GM12865 (cell line): ENCODE data around the gene SEMA6A.
A peak's percentile ranks its signal among the peaks of the same experiment; 100 is the strongest.

ENCODE experiments used
- DNase-seq: peaks from one replicate; pipeline ENCODE4 v3.0.0; 2010; ENCODE audit warnings: low read depth
- H3K4me3 ChIP-seq: 2 replicates; pipeline ENCODE4 v1.5.1; 2011; ENCODE audit warnings: mild to moderate bottlenecking, low read depth, low read length, control low read depth
- TF ChIP-seq, protein P1 (sequence below): IDR thresholded peaks from 2 replicates; pipeline ENCODE4 v1.5.1; 2011; ENCODE audit warnings: low read length, control low read depth, low read depth, inconsistent platforms; ENCODE audit not compliant: insufficient read depth; ENCODE audit errors: missing control alignments

Gene SEMA6A

GRCh38 chr5:116456036-116456435, 118.6 kb downstream of the SEMA6A start:
- no peak for DNase-seq
- TF ChIP-seq, protein P1, sequence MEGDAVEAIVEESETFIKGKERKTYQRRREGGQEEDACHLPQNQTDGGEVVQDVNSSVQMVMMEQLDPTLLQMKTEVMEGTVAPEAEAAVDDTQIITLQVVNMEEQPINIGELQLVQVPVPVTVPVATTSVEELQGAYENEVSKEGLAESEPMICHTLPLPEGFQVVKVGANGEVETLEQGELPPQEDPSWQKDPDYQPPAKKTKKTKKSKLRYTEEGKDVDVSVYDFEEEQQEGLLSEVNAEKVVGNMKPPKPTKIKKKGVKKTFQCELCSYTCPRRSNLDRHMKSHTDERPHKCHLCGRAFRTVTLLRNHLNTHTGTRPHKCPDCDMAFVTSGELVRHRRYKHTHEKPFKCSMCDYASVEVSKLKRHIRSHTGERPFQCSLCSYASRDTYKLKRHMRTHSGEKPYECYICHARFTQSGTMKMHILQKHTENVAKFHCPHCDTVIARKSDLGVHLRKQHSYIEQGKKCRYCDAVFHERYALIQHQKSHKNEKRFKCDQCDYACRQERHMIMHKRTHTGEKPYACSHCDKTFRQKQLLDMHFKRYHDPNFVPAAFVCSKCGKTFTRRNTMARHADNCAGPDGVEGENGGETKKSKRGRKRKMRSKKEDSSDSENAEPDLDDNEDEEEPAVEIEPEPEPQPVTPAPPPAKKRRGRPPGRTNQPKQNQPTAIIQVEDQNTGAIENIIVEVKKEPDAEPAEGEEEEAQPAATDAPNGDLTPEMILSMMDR, result no peak
- H3K4me3 ChIP-seq, result no peak overlapping the region

DNA sequence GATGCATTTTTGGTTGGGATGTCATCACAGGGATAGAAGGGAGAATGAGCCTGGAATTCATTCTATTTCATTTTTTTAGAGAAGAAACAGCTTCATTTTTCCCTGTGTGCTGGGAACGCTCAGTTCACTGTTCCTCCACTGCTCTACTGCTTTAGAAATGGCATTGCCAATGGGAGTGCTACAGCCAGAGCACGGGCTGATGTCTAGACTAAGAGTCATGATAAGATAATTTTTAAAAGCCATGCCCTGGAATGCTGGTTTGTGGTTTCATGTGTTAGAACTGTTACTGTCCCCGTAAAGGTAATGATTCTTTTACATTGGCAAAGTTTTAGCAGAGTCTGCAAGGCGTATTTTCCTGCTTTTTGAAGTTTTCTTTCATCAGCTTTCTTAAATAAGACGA, 119.6 kb downstream of the SEMA6A start:
- TF ChIP-seq, protein P1, result no peak
- H3K4me3 ChIP-seq, result no peak overlapping the region
- no peak for DNase-seq

- TF ChIP-seq, protein P1, result no peak
- no peak overlapping the region for H3K4me3 ChIP-seq
- DNase-seq, result peak; percentile 77
Observed at GRCh38 chr5:116454417-116454927, 120.2 kb downstream of the SEMA6A start.

GRCh38 chr5:116453988-116454411, 120.6 kb downstream of the SEMA6A start:
- DNase-seq, result no peak
- H3K4me3 ChIP-seq, result no peak overlapping the region
- TF ChIP-seq, protein P1, result no peak

DNA sequence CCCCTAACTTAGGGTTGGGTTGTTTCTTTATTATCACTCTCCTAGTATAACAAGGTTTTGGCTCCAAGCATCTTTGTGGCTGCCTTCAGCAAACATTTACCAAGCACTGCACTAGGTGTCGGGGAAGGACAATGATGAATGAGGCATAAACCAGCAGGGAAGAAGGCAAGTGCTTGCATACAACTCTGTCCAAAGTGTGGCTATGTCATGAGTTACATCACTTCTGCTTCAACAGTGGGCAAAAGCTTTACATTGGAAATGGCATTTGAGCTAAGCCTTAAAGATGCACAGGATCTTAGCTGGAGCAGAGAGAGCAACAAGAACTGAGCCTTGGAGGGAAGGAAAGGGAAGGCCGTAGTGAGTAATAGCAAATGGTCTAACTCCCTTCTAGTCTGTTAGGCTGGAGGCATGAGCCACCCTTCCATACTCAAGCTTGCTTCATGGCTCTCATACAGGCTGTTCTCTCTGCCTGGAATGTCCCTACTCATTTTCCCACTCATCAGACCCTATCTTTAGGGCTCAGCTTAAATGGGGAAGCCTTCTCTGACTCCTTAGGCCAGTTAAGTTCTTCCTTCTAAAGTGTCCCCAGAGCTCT, 121.8 kb downstream of the SEMA6A start:
- no peak for DNase-seq
- no peak overlapping the region for H3K4me3 ChIP-seq
- TF ChIP-seq, protein P1, result no peak

GRCh38 chr5:116451905-116452450, 122.6 kb downstream of the SEMA6A start:
- DNase-seq, result no peak
- H3K4me3 ChIP-seq, result no peak overlapping the region
- TF ChIP-seq, protein P1, result no peak

DNA sequence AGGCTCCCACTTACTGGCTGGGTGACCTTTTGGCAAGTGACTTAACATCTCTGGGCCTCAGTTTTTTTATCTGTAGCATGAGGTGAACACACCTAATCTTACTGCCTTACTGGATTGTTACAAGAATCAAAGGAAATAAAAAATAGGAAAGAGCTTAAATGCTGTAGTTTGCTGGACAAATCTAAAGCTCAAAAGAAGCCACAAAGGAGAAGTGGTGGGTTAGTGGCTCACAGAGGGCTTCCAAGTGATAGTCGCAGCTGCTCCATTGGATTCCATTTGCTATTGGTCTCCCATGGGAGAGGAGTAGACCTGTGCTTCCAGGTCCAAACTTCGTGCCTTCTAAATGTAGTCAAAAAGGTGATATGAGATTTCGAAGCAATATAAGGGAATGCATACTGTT, 123.6 kb downstream of the SEMA6A start:
- no peak overlapping the region for H3K4me3 ChIP-seq
- DNase-seq, result no peak
- TF ChIP-seq, protein P1, result no peak
